Neural progenitor cell (in vitro differentiated cells): ENCODE data around the gene SPIRE2. TPM values are rescaled to one million over a fixed set of nuclear protein-coding genes. Genes with fewer than 3 reads are reported as not detected.

Experiments used
- DNase-seq: peaks from one replicate; pipeline ENCODE4 v3.0.0-alpha.2; 2016; ENCODE audit warnings: low spot score
- H2AFZ ChIP-seq: fragments of 200-600 bp; sonication (generic); replicated peaks from 2 replicates; pipeline ENCODE4 v1.6.1; 2016; ENCODE audit warnings: antibody characterized with exemption
- H3F3A ChIP-seq: fragments of 200-600 bp; sonication (generic); 2 replicates; pipeline ENCODE4 v1.6.1; 2016; ENCODE audit warnings: antibody characterized with exemption, low read depth
- H3K27ac ChIP-seq: fragments of 200-600 bp; sonication (generic); 2 replicates; pipeline ENCODE4 v1.5.1; 2016; ENCODE audit warnings: mild to moderate bottlenecking
- H3K27me3 ChIP-seq: fragments of 200-600 bp; sonication (generic); 2 replicates; pipeline ENCODE4 v1.6.1; 2016; ENCODE audit warnings: mild to moderate bottlenecking, moderate library complexity
- H3K36me3 ChIP-seq: fragments of 200-600 bp; sonication (generic); 2 replicates; pipeline ENCODE4 v1.5.1; 2016
- H3K4me1 ChIP-seq: fragments of 200-600 bp; sonication (generic); 2 replicates; pipeline ENCODE4 v1.6.1; 2016; ENCODE audit warnings: mixed run types
- H3K4me2 ChIP-seq: fragments of 200-600 bp; sonication (generic); 2 replicates; pipeline ENCODE4 v1.6.1; 2016
- H3K4me3 ChIP-seq: fragments of 200-600 bp; sonication (generic); 2 replicates; pipeline ENCODE4 v1.5.1; 2016
- H3K79me2 ChIP-seq: fragments of 200-600 bp; sonication (generic); 2 replicates; pipeline ENCODE4 v1.6.1; 2016; ENCODE audit warnings: low read depth
- H3K9ac ChIP-seq: fragments of 200-600 bp; sonication (generic); 2 replicates; pipeline ENCODE4 v1.6.1; 2016
- H3K9me3 ChIP-seq: fragments of 200-600 bp; sonication (generic); 2 replicates; pipeline ENCODE4 v1.5.1; 2016; ENCODE audit warnings: low read depth
- H4K20me1 ChIP-seq: fragments of 200-600 bp; sonication (generic); 2 replicates; pipeline ENCODE4 v1.6.1; 2016; ENCODE audit warnings: low read depth
- H3K27ac Mint-ChIP-seq: 3 replicates; pipeline ENCODE4 v1.8.0; 2021; ENCODE audit warnings: mixed read lengths
- H3K27me3 Mint-ChIP-seq: 2 replicates; pipeline ENCODE4 v1.8.0; 2022; ENCODE audit warnings: low read depth, mild to moderate bottlenecking, inconsistent platforms, moderate library complexity, mixed read lengths; ENCODE audit not compliant: insufficient read depth
- H3K36me3 Mint-ChIP-seq: 3 replicates; pipeline ENCODE4 v1.8.0; 2021; ENCODE audit warnings: mixed read lengths
- H3K4me1 Mint-ChIP-seq: 3 replicates; pipeline ENCODE4 v1.8.0; 2021; ENCODE audit warnings: mixed read lengths
- H3K4me3 Mint-ChIP-seq: 3 replicates; pipeline ENCODE4 v1.8.0; 2021; ENCODE audit warnings: mild to moderate bottlenecking, moderate library complexity, mixed read lengths
- H3K9me3 Mint-ChIP-seq: 3 replicates; pipeline ENCODE4 v1.8.0; 2020; ENCODE audit warnings: mixed read lengths
- EZH2 ChIP-seq: fragments of 200-600 bp; sonication (generic); IDR thresholded peaks from 2 replicates; pipeline ENCODE4 v1.6.1; 2017; ENCODE audit warnings: antibody characterized with exemption, mild to moderate bottlenecking, moderate library complexity
- EZH2phosphoT487 ChIP-seq: fragments of 200-600 bp; sonication (generic); IDR thresholded peaks from 2 replicates; pipeline ENCODE4 v1.6.1; 2017; ENCODE audit warnings: antibody characterized with exemption
- total RNA-seq: library from RNA; depleted of rRNA; stranded (reverse); fragments of >200 nt; gene quantifications from 2 replicates; pipeline ENCODE4 v1.2.3, GENCODE V29; 2015; ENCODE audit warnings: low replicate concordance
- TF ChIP-seq, protein P1 (sequence below): fragments of 200-600 bp; sonication (generic); IDR thresholded peaks from 2 replicates; pipeline ENCODE4 v1.5.1; 2017; ENCODE audit warnings: antibody characterized with exemption, mild to moderate bottlenecking

SPIRE2 gene
- total RNA-seq, 1 donor from 2014 or later = 6.5 TPM

DNA sequence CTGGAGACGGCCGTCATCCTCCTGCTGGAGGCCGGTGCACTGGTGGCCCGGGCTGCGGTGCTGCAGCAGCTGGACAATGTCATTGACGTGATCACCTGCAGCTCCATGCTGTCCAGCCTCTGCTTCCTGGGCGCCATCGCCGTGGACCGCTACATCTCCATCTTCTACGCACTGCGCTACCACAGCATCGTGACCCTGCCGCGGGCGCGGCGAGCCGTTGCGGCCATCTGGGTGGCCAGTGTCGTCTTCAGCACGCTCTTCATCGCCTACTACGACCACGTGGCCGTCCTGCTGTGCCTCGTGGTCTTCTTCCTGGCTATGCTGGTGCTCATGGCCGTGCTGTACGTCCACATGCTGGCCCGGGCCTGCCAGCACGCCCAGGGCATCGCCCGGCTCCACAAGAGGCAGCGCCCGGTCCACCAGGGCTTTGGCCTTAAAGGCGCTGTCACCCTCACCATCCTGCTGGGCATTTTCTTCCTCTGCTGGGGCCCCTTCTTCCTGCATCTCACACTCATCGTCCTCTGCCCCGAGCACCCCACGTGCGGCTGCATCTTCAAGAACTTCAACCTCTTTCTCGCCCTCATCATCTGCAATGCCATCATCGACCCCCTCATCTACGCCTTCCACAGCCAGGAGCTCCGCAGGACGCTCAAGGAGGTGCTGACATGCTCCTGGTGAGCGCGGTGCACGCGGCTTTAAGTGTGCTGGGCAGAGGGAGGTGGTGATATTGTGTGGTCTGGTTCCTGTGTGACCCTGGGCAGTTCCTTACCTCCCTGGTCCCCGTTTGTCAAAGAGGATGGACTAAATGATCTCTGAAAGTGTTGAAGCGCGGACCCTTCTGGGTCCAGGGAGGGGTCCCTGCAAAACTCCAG is 91.5 kb downstream of the SPIRE2 start:
- H3K4me3 ChIP-seq = no peak overlapping the region
- TF ChIP-seq, protein P1, sequence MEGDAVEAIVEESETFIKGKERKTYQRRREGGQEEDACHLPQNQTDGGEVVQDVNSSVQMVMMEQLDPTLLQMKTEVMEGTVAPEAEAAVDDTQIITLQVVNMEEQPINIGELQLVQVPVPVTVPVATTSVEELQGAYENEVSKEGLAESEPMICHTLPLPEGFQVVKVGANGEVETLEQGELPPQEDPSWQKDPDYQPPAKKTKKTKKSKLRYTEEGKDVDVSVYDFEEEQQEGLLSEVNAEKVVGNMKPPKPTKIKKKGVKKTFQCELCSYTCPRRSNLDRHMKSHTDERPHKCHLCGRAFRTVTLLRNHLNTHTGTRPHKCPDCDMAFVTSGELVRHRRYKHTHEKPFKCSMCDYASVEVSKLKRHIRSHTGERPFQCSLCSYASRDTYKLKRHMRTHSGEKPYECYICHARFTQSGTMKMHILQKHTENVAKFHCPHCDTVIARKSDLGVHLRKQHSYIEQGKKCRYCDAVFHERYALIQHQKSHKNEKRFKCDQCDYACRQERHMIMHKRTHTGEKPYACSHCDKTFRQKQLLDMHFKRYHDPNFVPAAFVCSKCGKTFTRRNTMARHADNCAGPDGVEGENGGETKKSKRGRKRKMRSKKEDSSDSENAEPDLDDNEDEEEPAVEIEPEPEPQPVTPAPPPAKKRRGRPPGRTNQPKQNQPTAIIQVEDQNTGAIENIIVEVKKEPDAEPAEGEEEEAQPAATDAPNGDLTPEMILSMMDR = no peak
- no peak for TF ChIP-seq EZH2
- TF ChIP-seq EZH2phosphoT487 = no peak
- H3K4me2 ChIP-seq = no peak overlapping the region
- no peak overlapping the region for H3K27ac ChIP-seq
- H3K27ac Mint-ChIP-seq = no peak overlapping the region
- H2AFZ ChIP-seq = no peak overlapping the region
- peaks cover 23% of the 10 kb centered on the region for H3K4me1 Mint-ChIP-seq
- H3K79me2 ChIP-seq = no peaks in the 10 kb centered on the region
- no peaks in the 10 kb centered on the region for H3K9me3 ChIP-seq
- H4K20me1 ChIP-seq = peaks cover 14% of the 10 kb centered on the region
- no peak for DNase-seq
- H3F3A ChIP-seq = peaks cover 53% of the 10 kb centered on the region
- no peak overlapping the region for H3K4me3 Mint-ChIP-seq
- H3K9me3 Mint-ChIP-seq = no peaks in the 10 kb centered on the region
- no peaks in the 10 kb centered on the region for H3K36me3 ChIP-seq
- H3K9ac ChIP-seq = no peak overlapping the region
- peaks cover 4% of the 10 kb centered on the region for H3K36me3 Mint-ChIP-seq
- H3K27me3 ChIP-seq = peaks cover 21% of the 10 kb centered on the region
- peaks cover 17% of the 10 kb centered on the region for H3K27me3 Mint-ChIP-seq
- peaks cover 42% of the 10 kb centered on the region for H3K4me1 ChIP-seq

DNA sequence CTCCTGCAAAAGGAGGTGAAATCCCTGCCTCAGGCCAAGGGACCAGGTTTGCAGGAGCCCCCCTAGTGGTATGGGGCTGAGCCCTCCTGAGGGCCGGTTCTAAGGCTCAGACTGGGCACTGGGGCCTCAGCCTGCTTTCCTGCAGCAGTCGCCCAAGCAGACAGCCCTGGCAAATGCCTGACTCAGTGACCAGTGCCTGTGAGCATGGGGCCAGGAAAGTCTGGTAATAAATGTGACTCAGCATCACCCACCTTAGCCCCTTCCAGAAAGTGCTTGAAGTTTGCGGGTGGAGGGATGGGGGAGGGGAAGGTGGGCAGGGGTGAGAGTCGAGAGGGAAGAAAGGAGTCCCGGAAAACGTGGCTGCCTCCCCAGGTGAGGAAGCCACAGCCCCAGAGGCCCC is 92.4 kb downstream of the SPIRE2 start:
- DNase-seq = no peak
- no peaks in the 10 kb centered on the region for H3K79me2 ChIP-seq
- peaks cover 24% of the 10 kb centered on the region for H4K20me1 ChIP-seq
- TF ChIP-seq, protein P1 = no peak
- no peak for TF ChIP-seq EZH2phosphoT487
- no peak for TF ChIP-seq EZH2
- Mint-ChIP-seq H3K27ac (no peak overlapping the region), H3K27me3 (peaks cover 18% of the 10 kb centered on the region), H3K36me3 (peaks cover 4% of the 10 kb centered on the region), H3K4me1 (peaks cover 28% of the 10 kb centered on the region), H3K4me3 (peak overlapping the region; percentile 55), H3K9me3 (no peaks in the 10 kb centered on the region)
- peaks cover 47% of the 10 kb centered on the region for H3K4me1 ChIP-seq
- no peaks in the 10 kb centered on the region for H3K36me3 ChIP-seq
- peak overlapping the region; percentile 92 for H3K4me2 ChIP-seq
- H2AFZ ChIP-seq = no peak overlapping the region
- no peaks in the 10 kb centered on the region for H3K9me3 ChIP-seq
- peaks cover 63% of the 10 kb centered on the region for H3F3A ChIP-seq
- H3K9ac ChIP-seq = no peak overlapping the region
- H3K27me3 ChIP-seq = peaks cover 30% of the 10 kb centered on the region
- no peak overlapping the region for H3K4me3 ChIP-seq
- H3K27ac ChIP-seq = no peak overlapping the region

Other genes starting within 250 kb of the SPIRE2 start
- 0.24 and 0.74 TPM in 2 replicates for gene DPEP1, start 214.8 kb upstream of the SPIRE2 start, total RNA-seq
- 34.6 and 78.5 TPM in 2 replicates for gene CHMP1A, start 170.8 kb upstream of the SPIRE2 start, total RNA-seq
- gene SPATA33, start 170.6 kb upstream of the SPIRE2 start, total RNA-seq = 9.3 and 14.1 TPM in 2 replicates
- gene CDK10, start 141.8 kb upstream of the SPIRE2 start, total RNA-seq = 75.6 and 107 TPM in 2 replicates
- gene SPATA2L, start 126.8 kb upstream of the SPIRE2 start, total RNA-seq = 7.6 and 13.2 TPM in 2 replicates
- gene VPS9D1, start 107.6 kb upstream of the SPIRE2 start, total RNA-seq = 1.6 and 4.7 TPM in 2 replicates
- 8.4 and 21.7 TPM in 2 replicates for gene ZNF276, start 106.9 kb upstream of the SPIRE2 start, total RNA-seq
- gene FANCA, start 11.8 kb upstream of the SPIRE2 start, total RNA-seq = 34.6 and 43.0 TPM in 2 replicates
- gene TCF25, start 45.1 kb downstream of the SPIRE2 start, total RNA-seq = 95.6 and 127 TPM in 2 replicates
- 1.7 and 5.5 TPM in 2 replicates for gene MC1R, start 90.4 kb downstream of the SPIRE2 start, total RNA-seq
- gene TUBB3, start 94.9 kb downstream of the SPIRE2 start, total RNA-seq = 41.4 and 107 TPM in 2 replicates
- gene DEF8, start 120.3 kb downstream of the SPIRE2 start, total RNA-seq = 55.1 and 101 TPM in 2 replicates
- 5.2 and 19.4 TPM in 2 replicates for gene DBNDD1, start 191.0 kb downstream of the SPIRE2 start, total RNA-seq
- not detected in 2 replicates for gene PRDM7, start 248.9 kb downstream of the SPIRE2 start, total RNA-seq